Vagina (tissue), 2 donors: ENCODE data around the gene CELSR2.

Experiments used
- POLR2AphosphoS5 ChIP-seq, 2 donors: sonication (generic); formaldehyde crosslinking; IDR thresholded peaks; one replicate each; pipeline ENCODE4 v1.9.0; 2017; ENCODE audit warnings: antibody characterized with exemption in 2 of 2, mild to moderate bottlenecking in 2 of 2, low read depth in 1 of 2; ENCODE audit not compliant: insufficient read depth in 1 of 2
- TF ChIP-seq, protein P1 (sequence below), 3 experiments: fragments of 450-650 bp in 2 of 3; fragments of 200-600 bp in 1 of 3; sonication (generic) in 1 of 3; IDR thresholded peaks; one replicate each; pipeline ENCODE4 v1.5.1; 2017 to 2019; ENCODE audit warnings: antibody characterized with exemption in 3 of 3, mild to moderate bottlenecking in 2 of 3, moderate library complexity in 2 of 3

DNA sequence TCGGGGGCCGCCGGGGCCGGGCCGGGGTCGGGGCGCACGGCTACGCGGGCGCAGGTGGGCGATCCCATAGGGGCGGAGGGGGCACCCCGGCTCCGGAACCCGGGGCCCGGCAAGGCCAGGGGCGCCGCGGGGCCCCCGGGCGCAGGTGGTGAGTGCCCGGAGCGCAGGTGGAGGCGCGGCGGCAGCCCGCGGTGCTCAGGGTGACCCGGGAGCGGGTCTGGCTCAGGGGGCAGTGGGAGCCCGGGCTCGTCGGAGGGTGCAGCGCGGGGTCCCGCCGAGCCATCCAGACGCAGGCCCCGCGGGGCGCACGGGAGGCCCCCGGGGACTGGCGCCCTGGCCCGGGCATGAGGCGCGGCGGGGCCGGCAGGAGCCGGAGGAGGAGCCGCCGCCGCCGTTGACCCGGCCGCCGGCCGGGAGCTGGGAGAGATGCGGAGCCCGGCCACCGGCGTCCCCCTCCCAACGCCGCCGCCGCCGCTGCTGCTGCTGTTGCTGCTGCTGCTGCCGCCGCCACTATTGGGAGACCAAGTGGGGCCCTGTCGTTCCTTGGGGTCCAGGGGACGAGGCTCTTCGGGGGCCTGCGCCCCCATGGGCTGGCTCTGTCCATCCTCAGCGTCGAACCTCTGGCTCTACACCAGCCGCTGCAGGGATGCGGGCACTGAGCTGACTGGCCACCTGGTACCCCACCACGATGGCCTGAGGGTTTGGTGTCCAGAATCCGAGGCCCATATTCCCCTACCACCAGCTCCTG, 489 bp downstream of the CELSR2 start:
- TF ChIP-seq, protein P1, sequence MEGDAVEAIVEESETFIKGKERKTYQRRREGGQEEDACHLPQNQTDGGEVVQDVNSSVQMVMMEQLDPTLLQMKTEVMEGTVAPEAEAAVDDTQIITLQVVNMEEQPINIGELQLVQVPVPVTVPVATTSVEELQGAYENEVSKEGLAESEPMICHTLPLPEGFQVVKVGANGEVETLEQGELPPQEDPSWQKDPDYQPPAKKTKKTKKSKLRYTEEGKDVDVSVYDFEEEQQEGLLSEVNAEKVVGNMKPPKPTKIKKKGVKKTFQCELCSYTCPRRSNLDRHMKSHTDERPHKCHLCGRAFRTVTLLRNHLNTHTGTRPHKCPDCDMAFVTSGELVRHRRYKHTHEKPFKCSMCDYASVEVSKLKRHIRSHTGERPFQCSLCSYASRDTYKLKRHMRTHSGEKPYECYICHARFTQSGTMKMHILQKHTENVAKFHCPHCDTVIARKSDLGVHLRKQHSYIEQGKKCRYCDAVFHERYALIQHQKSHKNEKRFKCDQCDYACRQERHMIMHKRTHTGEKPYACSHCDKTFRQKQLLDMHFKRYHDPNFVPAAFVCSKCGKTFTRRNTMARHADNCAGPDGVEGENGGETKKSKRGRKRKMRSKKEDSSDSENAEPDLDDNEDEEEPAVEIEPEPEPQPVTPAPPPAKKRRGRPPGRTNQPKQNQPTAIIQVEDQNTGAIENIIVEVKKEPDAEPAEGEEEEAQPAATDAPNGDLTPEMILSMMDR (IDR thresholded peaks at IDR 0.05) = no peak
- TF ChIP-seq POLR2AphosphoS5 (IDR thresholded peaks at IDR 0.05; ENCODE audit: insufficient read depth in 1 of 2, low read depth in 1 of 2) = no peak
